Measurements from ENCODE around the gene DUSP2.

Gene DUSP2

GRCh38 chr2:96097951-96098823, 47.1 kb downstream of the DUSP2 start:
- DNase-seq = no peak

- DNase-seq = no peak
Observed at GRCh38 chr2:96097441-96097840, 47.8 kb downstream of the DUSP2 start.

- no peak for DNase-seq
Observed at GRCh38 chr2:96095116-96095636, 50.1 kb downstream of the DUSP2 start.

- DNase-seq = no peak
Observed at GRCh38 chr2:96093528-96093927, 51.7 kb downstream of the DUSP2 start.
